HepG2 (cell line): Measurements from ENCODE around the gene PDP2. TPM values are rescaled to one million over a fixed set of nuclear protein-coding genes. Genes with fewer than 3 reads are reported as not detected.

Experiments
- ATAC-seq: fragments of 200-7000 bp; cut with Tn5 transposase; 3 replicates; pipeline ENCODE4 v1.9.1; 2020; ENCODE audit warnings: mild to moderate bottlenecking, moderate library complexity
- BruUV-seq: library from RNA; stranded (reverse); fragments of 400-500 nt; replicated peaks from 2 replicates; lab custom pipeline; 2021; lab: Mats Ljungman, UMichigan
- CTCF ChIA-PET: fragments of 300-600 bp; formaldehyde crosslinking; extraction: SDS; loops from one replicate; lab custom pipeline; 2021; ENCODE audit warnings: low total read pairs, inconsistent platforms, low intra/inter-chr PET ratio; lab: Yijun Ruan, JAX
- POLR2A ChIA-PET: fragments of 350-600 bp; sonication (Branson Sonifier 250); formaldehyde crosslinking; loops from one replicate; lab custom pipeline; 2020; ENCODE audit warnings: antibody characterized with exemption, inconsistent platforms; lab: Yijun Ruan, JAX
- DNase-seq: peaks from one replicate; pipeline ENCODE4 v3.0.0-alpha.2; 2015; ENCODE audit warnings: low spot score
- FAIRE-seq: peaks from 3 replicates; lab custom pipeline; 2011; peaks lifted over from hg19 to GRCh38; lab: Jason Lieb, UNC
- H2AFZ ChIP-seq: one replicate; pipeline ENCODE4 v1.6.1; 2011; ENCODE audit warnings: low read length, inconsistent platforms
- H3K27ac ChIP-seq: fragments of 300-600 bp; 3 replicates; pipeline ENCODE4 v1.8.0; 2011; ENCODE audit warnings: mixed run types, mild to moderate bottlenecking, mixed read lengths, low read length, inconsistent platforms; ENCODE audit not compliant: insufficient read depth; ENCODE audit errors: extremely low read length
- H3K27me3 ChIP-seq, 2 experiments: fragments of 200-600 bp in 1 of 2; 2 replicates in 1 of 2; 3 replicates in 1 of 2; pipeline versions ENCODE4 v1.6.0 to v1.8.0; 2011; ENCODE audit warnings: low read length in 2 of 2, mild to moderate bottlenecking in 2 of 2, moderate library complexity in 2 of 2, inconsistent platforms in 1 of 2; ENCODE audit not compliant: insufficient read depth in 2 of 2, control insufficient read depth in 1 of 2
- H3K36me3 ChIP-seq, 2 experiments: fragments of 200-600 bp in 1 of 2; replicated peaks in 1 of 2; 2 replicates in 1 of 2; 3 replicates in 1 of 2; pipeline versions ENCODE4 v1.5.1 to v1.8.0; 2011; ENCODE audit warnings: low read length in 2 of 2, inconsistent platforms in 1 of 2; ENCODE audit not compliant: insufficient read depth in 2 of 2, control insufficient read depth in 1 of 2
- H3K4me1 ChIP-seq: 2 replicates; pipeline ENCODE4 v1.5.1; 2012; ENCODE audit warnings: low read length, inconsistent platforms; ENCODE audit not compliant: insufficient read depth
- H3K4me2 ChIP-seq: 2 replicates; pipeline ENCODE4 v1.6.0; 2011; ENCODE audit warnings: low read depth, low read length, inconsistent platforms
- H3K4me3 ChIP-seq, 3 experiments: fragments of 200-600 bp in 1 of 3; sonication (generic), shearing (Covaris generic) in 1 of 3; replicated peaks in 1 of 3; 2 replicates each; pipeline ENCODE4 v1.5.1; 2011 to 2016; ENCODE audit warnings: low read length in 3 of 3, inconsistent platforms in 2 of 3, low read depth in 2 of 3, mild to moderate bottlenecking in 2 of 3, control low read depth in 1 of 3, mixed read lengths in 1 of 3; ENCODE audit not compliant: insufficient read depth in 1 of 3
- H3K79me2 ChIP-seq: one replicate; pipeline ENCODE4 v1.6.1; 2011; ENCODE audit warnings: low read length, inconsistent platforms; ENCODE audit not compliant: insufficient read depth
- H3K9ac ChIP-seq: 2 replicates; pipeline ENCODE4 v1.6.0; 2011; ENCODE audit warnings: mild to moderate bottlenecking, low read depth, low read length, inconsistent platforms; ENCODE audit not compliant: insufficient read depth
- H3K9me3 ChIP-seq: 2 replicates; pipeline ENCODE4 v1.5.1; 2012; ENCODE audit warnings: mild to moderate bottlenecking, low read length
- H4K20me1 ChIP-seq: 2 replicates; pipeline ENCODE4 v1.6.0; 2011; ENCODE audit warnings: inconsistent platforms, mild to moderate bottlenecking, low read length, moderate library complexity; ENCODE audit not compliant: insufficient read depth
- CHD4 ChIP-seq: fragments of 200-600 bp; sonication (generic); IDR thresholded peaks from 2 replicates; pipeline ENCODE4 v1.7.0; 2017; ENCODE audit warnings: mild to moderate bottlenecking, low read length, borderline replicate concordance
- GATA4 ChIP-seq: sonication (generic); IDR thresholded peaks from 2 replicates; pipeline ENCODE4 v1.6.1; 2016; ENCODE audit warnings: antibody characterized with exemption, low read depth, borderline replicate concordance
- IRF2 ChIP-seq: IDR thresholded peaks from 2 replicates; pipeline ENCODE4 v1.6.1; 2018; ENCODE audit warnings: missing genetic modification reagents, missing compliant biosample characterization
- MEF2D ChIP-seq: sonication (generic); formaldehyde crosslinking; IDR thresholded peaks from 2 replicates; pipeline ENCODE4 v1.5.1; 2020; ENCODE audit warnings: mild to moderate bottlenecking, missing genetic modification reagents
- NRL ChIP-seq: sonication (generic); formaldehyde crosslinking; IDR thresholded peaks from 2 replicates; pipeline ENCODE4 v1.5.0; 2020; ENCODE audit warnings: missing genetic modification reagents, mild to moderate bottlenecking, moderate library complexity, borderline replicate concordance
- PRPF4 ChIP-seq: fragments of 200-400 bp; formaldehyde crosslinking; IDR thresholded peaks from 2 replicates; pipeline ENCODE4 v1.6.1; 2016; ENCODE audit warnings: low read length, low read depth; ENCODE audit not compliant: poor library complexity, severe bottlenecking
- RARA ChIP-seq: IDR thresholded peaks from 2 replicates; pipeline ENCODE4 v1.6.1; 2016; ENCODE audit warnings: missing genetic modification reagents, missing compliant biosample characterization
- SALL2 ChIP-seq: sonication (generic); formaldehyde crosslinking; IDR thresholded peaks from 2 replicates; pipeline ENCODE4 v1.8.1; 2023; ENCODE audit warnings: mild to moderate bottlenecking, missing genetic modification reagents, inconsistent platforms
- SYNCRIP ChIP-seq: fragments of 200-400 bp; formaldehyde crosslinking; IDR thresholded peaks from 2 replicates; pipeline ENCODE4 v1.6.1; 2018; ENCODE audit warnings: mild to moderate bottlenecking, low read depth, low read length; ENCODE audit not compliant: insufficient read depth
- TCF7L2 ChIP-seq: IDR thresholded peaks from 2 replicates; pipeline ENCODE4 v1.6.1; 2011; ENCODE audit warnings: mild to moderate bottlenecking, low read depth, low read length, moderate library complexity
- ZBTB7B ChIP-seq: sonication (generic); formaldehyde crosslinking; IDR thresholded peaks from 2 replicates; pipeline ENCODE4 v1.4.0; 2020; ENCODE audit warnings: missing genetic modification reagents
- ZNF207 ChIP-seq: fragments of 450-650 bp; IDR thresholded peaks from 2 replicates; pipeline ENCODE4 v1.6.1; 2016; ENCODE audit warnings: antibody characterized with exemption, borderline replicate concordance
- ZNF468 ChIP-seq: sonication (generic); formaldehyde crosslinking; IDR thresholded peaks from 2 replicates; pipeline ENCODE4 v1.8.0; 2022; ENCODE audit warnings: mild to moderate bottlenecking, moderate library complexity, missing genetic modification reagents
- ZNF780A ChIP-seq: sonication (generic); formaldehyde crosslinking; IDR thresholded peaks from 2 replicates; pipeline ENCODE4 v1.8.0; 2022; ENCODE audit warnings: mild to moderate bottlenecking, missing genetic modification reagents, moderate library complexity
- WGBS: methylation state at CpG from one replicate; pipeline ENCODE4 v1.1.6; 2017; ENCODE audit warnings: low lambda C conversion rate; 5-methylcytosine and 5-hydroxymethylcytosine counted together
- in situ Hi-C: cut with HindIII; loops from 2 replicates; pipeline ENCODE4 v1.10.0; 2017; ENCODE audit warnings: low pct_unique_long_range_greater_than_20kb; ENCODE audit not compliant: extremely low pct_ligation_motif_present
- intact Hi-C: fragments of 100-400 bp; cut with micrococcal nuclease; formaldehyde crosslinking; loops from one replicate; pipeline ENCODE4 v1.10.0; 2022; ENCODE audit not compliant: unreplicated experiment
- polyA plus RNA-seq, 8 experiments: library from polyadenylated mRNA; depleted of rRNA in 3 of 8; stranded (reverse) in 7 of 8; unstranded in 1 of 8; fragments of >200 nt; fragmentation: Illumina TruSeq in 4 of 8; extraction: Trizol in 4 of 8; gene quantifications; 2 replicates each; pipeline versions ENCODE4 v1.2.1 to v1.2.3, GENCODE V29; 2011 to 2016; ENCODE audit warnings: low read depth in 4 of 8, missing spikeins in 1 of 8, mixed read lengths in 1 of 8; ENCODE audit not compliant: insufficient read depth in 1 of 8
- total RNA-seq, 5 experiments: library from RNA; depleted of rRNA; stranded (reverse); fragments of >200 nt; fragmentation: Illumina TruSeq; extraction: Trizol; gene quantifications; 2 replicates each; pipeline ENCODE4 v1.2.3, GENCODE V29; 2016; ENCODE audit warnings: low read depth in 1 of 5
- TF ChIP-seq, protein P1 (sequence below): sonication (generic); formaldehyde crosslinking; IDR thresholded peaks from 2 replicates; pipeline ENCODE4 v1.8.1; 2023; ENCODE audit warnings: missing genetic modification reagents, inconsistent platforms, borderline replicate concordance
- TF ChIP-seq, protein P2 (sequence below): sonication (generic); formaldehyde crosslinking; conservative IDR thresholded peaks from 2 replicates; pipeline ENCODE4 v1.4.0; 2020; ENCODE audit warnings: missing genetic modification reagents
- TF ChIP-seq, protein P3 (sequence below): sonication (generic); formaldehyde crosslinking; IDR thresholded peaks from 2 replicates; pipeline ENCODE4 v1.5.0; 2020; ENCODE audit warnings: mild to moderate bottlenecking, missing genetic modification reagents, moderate library complexity

PDP2 gene
- total and polyA plus RNA-seq, 2 of the 13 experiments (the other 11 are each of a cell fraction or from before 2014, with no cell fraction given), result 12.8 to 15.8 TPM

DNA sequence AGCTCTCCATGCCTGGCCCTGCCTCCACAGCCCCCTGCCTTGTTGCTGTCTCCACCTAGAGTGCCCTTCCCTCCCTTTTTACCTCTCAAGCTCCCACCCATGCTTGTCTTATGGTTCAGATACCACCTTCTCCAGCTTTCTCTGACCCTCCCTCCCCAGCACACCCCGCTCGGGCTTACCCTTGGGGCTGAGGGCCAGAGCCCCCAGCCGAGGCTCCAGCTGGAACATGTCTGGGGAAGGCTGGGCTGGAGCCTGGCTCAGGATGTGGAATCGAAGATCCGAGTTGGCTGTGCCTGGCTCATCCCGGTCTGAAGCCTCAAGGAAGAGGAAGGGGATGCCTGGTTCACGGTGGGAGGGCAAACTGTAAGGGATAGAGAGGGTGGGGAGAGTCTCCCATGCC lies 34.7 kb downstream of the PDP2 start (continued):
- TF ChIP-seq, protein P1, sequence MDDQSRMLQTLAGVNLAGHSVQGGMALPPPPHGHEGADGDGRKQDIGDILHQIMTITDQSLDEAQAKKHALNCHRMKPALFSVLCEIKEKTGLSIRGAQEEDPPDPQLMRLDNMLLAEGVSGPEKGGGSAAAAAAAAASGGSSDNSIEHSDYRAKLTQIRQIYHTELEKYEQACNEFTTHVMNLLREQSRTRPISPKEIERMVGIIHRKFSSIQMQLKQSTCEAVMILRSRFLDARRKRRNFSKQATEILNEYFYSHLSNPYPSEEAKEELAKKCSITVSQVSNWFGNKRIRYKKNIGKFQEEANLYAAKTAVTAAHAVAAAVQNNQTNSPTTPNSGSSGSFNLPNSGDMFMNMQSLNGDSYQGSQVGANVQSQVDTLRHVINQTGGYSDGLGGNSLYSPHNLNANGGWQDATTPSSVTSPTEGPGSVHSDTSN (CRISPR knock-in tag), result no peak
- TF ChIP-seq ZNF468, result no peak
- no peak for TF ChIP-seq TCF7L2
- no peak for TF ChIP-seq ZNF780A (CRISPR knock-in tag)
- TF ChIP-seq IRF2 (CRISPR knock-in tag), result no peak
- TF ChIP-seq, all 625 proteins: peak for 0

DNA sequence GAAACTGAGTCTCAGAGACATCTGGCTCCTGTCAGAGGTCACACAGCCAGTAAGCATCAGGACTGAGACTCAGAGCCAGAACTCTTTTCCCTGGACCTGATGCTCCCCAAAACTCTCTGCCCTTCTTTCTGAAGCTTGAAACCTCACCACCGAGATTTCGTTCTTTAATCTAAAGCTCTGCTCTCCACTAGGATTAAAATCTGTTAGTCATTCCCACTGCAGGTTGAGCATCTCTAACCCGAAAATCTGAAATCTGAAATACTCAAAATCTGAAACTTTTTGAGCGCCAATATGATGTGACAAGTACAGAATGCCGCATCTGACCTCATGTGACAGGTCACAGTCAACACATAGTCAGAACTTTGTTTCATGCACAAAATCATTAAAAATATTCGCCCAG lies 36.2 kb downstream of the PDP2 start:
- H3K36me3 ChIP-seq, result no peaks in the 10 kb centered on the region
- intact Hi-C loops (no loop called here), in situ Hi-C loops (no loop called here)
- no peaks in the 10 kb centered on the region for H4K20me1 ChIP-seq
- H3K9me3 ChIP-seq, result no peaks in the 10 kb centered on the region
- ChIA-PET CTCF (no interaction called here), POLR2A (interaction anchor here (7.3 kb wide), 1 partner anchor 14 kb away, joined by 86 read pairs; no protein-coding TSS in a partner anchor)
- FAIRE-seq (no peak), ATAC-seq (no peak), DNase-seq (no peak)
- H3K4me2 ChIP-seq, result no peak overlapping the region
- H3K79me2 ChIP-seq, result no peaks in the 10 kb centered on the region
- H3K4me1 ChIP-seq, result peaks cover 34% of the 10 kb centered on the region
- 67% methylated on average over 6 of the region's 6 CpGs for WGBS
- no peak overlapping the region for H3K4me3 ChIP-seq
- H2AFZ ChIP-seq, result no peak overlapping the region
- H3K27me3 ChIP-seq, result peaks cover 0 to 4% of the 10 kb centered on the region in 2 experiments; a peak in 2 of 5 replicates
- TF ChIP-seq CHD4 (no peak), ZNF207 (no peak), MEF2D (no peak), PRPF4 (no peak), SALL2 (no peak), NRL (CRISPR knock-in tag) (no peak), ZBTB7B (CRISPR knock-in tag) (no peak), RARA (no peak), GATA4 (no peak), SYNCRIP (no peak)
- TF ChIP-seq, protein P2, sequence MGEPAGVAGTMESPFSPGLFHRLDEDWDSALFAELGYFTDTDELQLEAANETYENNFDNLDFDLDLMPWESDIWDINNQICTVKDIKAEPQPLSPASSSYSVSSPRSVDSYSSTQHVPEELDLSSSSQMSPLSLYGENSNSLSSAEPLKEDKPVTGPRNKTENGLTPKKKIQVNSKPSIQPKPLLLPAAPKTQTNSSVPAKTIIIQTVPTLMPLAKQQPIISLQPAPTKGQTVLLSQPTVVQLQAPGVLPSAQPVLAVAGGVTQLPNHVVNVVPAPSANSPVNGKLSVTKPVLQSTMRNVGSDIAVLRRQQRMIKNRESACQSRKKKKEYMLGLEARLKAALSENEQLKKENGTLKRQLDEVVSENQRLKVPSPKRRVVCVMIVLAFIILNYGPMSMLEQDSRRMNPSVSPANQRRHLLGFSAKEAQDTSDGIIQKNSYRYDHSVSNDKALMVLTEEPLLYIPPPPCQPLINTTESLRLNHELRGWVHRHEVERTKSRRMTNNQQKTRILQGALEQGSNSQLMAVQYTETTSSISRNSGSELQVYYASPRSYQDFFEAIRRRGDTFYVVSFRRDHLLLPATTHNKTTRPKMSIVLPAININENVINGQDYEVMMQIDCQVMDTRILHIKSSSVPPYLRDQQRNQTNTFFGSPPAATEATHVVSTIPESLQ (CRISPR knock-in tag), result no peak
- TF ChIP-seq, protein P3, sequence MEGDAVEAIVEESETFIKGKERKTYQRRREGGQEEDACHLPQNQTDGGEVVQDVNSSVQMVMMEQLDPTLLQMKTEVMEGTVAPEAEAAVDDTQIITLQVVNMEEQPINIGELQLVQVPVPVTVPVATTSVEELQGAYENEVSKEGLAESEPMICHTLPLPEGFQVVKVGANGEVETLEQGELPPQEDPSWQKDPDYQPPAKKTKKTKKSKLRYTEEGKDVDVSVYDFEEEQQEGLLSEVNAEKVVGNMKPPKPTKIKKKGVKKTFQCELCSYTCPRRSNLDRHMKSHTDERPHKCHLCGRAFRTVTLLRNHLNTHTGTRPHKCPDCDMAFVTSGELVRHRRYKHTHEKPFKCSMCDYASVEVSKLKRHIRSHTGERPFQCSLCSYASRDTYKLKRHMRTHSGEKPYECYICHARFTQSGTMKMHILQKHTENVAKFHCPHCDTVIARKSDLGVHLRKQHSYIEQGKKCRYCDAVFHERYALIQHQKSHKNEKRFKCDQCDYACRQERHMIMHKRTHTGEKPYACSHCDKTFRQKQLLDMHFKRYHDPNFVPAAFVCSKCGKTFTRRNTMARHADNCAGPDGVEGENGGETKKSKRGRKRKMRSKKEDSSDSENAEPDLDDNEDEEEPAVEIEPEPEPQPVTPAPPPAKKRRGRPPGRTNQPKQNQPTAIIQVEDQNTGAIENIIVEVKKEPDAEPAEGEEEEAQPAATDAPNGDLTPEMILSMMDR, result no peak
- H3K9ac ChIP-seq, result no peak overlapping the region
- no TSS peak for BruUV-seq
- no peak overlapping the region for H3K27ac ChIP-seq
